Activated CD4-positive, alpha-beta T cell treated with anti-CD3 and anti-CD28 coated beads for 48 hours (primary cell): ENCODE measurements around the gene RRBP1.
"Not testable (repeated sequence)": the region's sequence is repeated elsewhere in the genome, so short reads cannot be mapped to it uniquely, and the experiment has no call there.

ENCODE experiments used
- DNase-seq: peaks from one replicate; pipeline ENCODE4 v3.0.0-alpha.2; 2020

Gene RRBP1

DNA sequence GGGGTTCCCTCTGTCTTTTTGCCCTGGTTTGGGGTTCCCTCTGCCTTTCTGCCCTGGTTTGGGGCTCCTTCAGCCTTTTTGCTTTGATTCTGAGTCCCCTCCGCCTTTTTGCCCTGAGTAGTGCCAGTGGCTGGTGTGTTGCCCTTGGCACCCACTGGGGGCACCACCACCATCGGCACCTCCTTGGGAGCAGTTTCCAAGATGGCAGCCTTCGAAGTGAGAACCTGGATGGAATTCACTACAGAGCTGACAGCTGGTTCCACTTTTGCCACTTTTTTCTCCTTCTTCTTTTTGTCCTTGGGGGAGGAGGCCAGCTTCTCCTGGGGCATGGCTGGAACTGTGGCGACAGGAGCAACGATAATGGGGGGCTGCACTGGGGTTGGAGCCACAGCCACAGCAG, 22.2 kb downstream of the RRBP1 start:
- no peak for DNase-seq

GRCh38 chr20:17659344-17659743, 22.7 kb downstream of the RRBP1 start:
- not testable (repeated sequence) for DNase-seq

- DNase-seq = no peak
These were observed 23.4 kb downstream of the RRBP1 start for GRCh38 chr20:17658648-17658993.

DNA sequence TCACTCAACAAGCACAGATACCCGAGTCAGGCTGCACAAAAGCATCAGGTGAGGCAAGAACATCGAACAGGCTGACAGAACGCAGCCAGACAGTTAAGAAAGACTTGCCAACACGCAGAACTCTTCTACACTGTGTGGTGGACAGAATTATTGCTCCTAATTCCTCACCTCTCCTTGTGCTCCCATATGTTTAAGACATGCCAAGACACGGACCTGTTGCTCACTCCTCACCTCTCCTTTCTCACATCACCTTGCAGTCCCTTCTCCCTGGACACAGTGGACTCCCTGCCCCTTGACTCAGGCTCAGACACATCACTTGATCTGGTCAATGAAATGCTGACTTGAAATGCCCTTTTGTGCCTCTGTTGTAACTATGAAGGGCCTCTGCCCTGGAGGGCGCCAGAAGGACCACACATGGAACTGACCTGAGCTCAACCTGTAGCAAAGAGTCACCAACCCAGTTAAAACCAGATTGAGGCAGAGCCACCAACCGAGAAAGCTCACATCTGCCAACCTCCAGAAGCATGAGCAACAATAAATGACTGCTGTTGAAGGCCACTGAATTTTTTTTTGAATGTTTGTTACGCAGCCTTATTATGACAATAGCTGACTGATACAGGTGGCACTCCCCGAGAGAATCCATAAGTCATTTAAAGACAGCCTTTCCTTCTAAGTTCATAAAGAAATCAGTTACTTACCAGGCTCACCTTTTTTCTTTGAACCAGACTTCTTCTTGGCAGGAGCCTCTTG, 24.0 kb downstream of the RRBP1 start:
- no peak for DNase-seq

DNA sequence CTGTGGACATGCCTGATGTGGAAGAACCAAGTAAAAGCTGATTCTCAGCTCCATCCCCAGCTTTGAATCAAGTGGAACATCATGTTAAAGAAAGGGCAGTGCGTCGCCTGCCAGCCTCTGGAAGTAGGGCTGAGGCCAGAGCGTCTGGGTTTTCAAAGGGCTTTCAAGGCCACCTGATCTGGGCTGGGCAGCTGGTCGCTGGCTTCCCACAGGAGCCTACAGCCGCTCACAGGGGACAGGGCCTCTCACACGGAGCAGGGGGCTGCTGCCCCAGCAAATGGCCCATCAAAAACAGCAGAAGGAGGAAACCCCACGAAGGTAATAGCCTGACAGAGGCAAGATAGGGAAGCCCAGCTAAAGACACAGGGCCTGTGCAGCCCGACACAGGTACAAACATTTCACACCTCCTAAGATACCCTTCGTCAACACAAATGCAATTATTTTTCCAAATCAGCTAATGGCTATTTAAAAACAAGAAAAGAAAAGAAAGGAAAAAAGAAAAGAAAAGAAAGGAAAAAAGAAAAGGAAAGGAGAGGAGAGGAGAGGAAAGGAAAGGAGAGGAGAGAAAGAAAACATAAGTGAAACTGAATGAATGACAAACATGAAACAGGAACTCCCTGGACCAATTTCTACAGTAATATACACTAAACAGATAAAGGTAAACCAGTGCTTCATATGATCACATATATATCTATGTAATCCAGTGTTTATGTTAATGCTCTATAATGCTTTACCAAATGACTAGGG, 24.8 kb downstream of the RRBP1 start:
- no peak for DNase-seq

DNA sequence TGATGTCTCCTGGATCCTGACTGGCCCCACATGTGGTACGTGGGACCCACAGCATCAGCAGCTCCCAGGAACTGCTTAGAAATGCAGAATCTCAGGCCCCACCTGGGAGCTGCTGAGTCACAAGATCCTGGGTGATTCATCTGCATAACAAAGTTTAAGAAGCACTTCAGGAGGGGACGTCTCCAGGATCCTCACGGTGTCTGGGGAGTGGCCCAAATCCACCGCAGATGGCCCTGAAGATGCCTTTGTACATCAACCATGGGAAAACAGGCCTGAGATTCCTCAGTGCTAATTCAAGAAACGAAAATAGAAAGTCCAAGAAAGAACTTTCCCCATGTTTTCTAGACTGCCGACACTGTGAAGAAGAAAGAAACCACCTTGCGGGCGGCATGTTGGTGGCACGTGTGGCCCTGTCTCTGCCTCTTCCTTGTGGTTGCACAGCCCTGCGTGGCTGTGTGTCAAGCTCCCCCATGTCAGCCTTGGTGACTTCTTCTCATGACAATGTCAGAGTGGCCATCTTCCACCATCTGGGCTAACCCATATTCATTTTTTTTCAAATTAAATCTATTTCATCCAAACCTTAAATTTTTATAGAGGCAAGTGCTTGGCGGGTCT, 26.1 kb downstream of the RRBP1 start:
- no peak for DNase-seq

DNA sequence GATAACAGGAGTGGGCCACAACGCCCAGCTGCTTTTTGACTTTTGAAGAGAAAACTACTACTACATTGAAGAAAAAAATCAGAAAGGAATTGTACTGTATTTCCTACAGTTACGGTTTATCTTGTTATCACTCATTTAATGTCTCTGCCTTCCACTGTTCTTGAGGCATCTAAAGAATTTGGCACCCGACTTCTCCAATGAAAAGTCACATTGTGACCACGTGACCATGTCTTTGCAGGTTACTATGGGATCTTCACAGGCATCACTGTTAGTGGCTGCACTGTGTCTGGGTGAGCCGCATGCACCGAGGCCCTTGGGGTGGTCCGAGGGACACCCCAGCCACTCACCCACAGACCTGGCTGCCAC, 26.8 kb downstream of the RRBP1 start:
- DNase-seq = no peak

DNA sequence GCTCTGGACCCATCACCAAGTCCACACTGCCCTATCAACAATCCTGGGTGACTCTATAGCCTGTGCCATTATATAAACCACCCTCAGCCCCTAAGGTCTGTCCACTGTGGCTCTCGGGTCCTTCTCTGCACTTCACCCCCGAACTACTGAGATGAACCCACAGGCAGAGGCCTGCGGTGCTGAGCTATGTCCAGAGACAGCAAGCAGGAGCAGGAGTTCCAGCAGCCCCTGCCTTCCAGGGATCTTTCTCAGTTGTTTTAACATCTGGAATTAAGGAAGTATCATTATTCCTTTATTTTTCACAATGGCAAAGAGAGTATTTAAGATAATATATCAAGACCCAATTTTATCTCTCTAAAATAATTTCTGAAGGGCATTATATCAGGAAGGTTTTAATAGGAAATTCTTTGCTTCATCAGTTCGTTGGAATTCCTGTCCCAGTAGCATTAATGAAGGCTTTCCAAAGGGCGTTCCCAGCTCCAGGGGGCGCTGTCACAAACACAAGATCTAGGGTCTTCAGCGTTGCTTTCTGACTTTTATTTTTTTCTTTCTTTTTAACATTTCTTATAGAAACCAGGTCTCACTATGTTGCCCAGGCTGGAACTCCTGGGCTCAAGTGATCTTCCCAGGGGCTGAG, 27.3 kb downstream of the RRBP1 start:
- no peak for DNase-seq

GRCh38 chr20:17653835-17654648, 28.0 kb downstream of the RRBP1 start:
- no peak for DNase-seq

- no peak for DNase-seq
These were observed 29.6 kb downstream of the RRBP1 start for GRCh38 chr20:17652411-17652810.

GRCh38 chr20:17651760-17652388, 30.2 kb downstream of the RRBP1 start:
- DNase-seq = no peak

DNA sequence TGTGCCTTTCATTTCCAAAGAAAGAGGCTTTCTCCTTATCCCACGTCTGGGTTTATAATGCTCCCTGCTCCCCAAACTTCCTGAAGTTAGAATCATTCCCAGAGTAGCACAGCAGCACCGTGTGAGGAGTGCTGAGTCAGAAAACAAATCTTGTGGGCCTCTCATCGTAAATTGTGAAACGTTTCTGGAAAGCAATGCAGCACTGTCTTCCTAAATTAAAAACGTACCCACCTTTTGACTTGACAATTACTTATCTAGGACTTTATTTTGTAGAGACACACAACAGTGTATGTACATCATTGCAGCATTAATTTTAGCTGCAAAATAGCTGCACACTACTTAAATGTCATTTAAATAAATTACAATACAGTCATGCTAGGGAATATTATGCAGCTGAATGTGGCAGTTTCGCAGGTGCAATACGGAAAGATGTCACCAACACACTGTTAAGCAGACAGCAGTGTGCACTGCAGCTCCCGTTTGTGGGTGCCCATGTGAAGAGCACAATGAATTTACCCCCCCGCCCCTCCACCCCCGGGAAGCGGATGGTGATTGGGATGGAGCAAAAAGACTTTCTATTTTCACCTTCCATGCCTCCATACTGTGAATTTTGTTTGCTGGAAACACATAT, 30.8 kb downstream of the RRBP1 start:
- DNase-seq = no peak

GRCh38 chr20:17650301-17651128, 31.5 kb downstream of the RRBP1 start:
- no peak for DNase-seq

DNA sequence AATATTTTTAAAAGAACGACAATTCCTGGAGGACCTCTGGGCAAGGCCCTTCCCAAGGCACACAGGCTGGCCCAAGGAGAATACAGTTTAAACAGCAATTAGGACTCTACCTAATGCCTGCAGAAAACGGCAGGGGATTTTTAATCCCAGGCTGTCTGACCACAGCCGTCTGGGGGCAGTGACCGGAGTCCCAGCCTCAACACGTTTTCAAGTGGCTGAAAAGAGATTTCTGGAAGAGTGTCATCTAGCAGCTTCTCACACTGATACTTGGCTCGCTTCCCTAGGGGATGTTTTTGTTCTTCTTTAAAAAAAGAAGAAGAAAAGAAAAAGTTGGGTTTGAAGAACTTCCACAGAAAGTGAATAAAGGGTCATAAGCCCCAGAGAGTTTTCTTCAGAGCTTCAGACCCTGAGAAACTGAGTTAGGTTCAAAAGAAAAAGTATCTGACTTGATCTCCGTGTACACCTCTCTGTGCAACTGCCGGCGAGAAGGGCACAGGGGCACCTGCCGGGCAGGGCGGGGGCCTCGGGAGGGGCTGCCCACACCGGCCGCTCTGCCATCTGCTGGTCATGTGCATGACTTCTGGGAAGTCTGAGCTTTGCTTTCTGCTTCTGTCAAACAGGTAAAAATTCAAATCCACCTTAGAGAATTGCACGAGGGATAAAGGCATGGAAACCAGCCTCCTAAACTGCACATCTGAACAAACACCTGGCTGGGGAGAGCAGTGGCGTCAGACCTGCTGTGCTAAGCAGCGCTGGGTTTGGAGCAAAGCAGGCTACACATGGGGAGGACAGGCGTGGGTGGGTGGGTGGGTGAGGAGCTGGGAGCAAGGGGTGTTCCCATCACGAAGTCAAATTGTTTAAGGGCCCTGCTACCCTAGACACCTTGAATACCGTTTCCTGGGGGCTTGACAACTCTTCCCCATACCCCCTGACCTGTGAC, 33.0 kb downstream of the RRBP1 start:
- DNase-seq = peak; percentile 41

DNA sequence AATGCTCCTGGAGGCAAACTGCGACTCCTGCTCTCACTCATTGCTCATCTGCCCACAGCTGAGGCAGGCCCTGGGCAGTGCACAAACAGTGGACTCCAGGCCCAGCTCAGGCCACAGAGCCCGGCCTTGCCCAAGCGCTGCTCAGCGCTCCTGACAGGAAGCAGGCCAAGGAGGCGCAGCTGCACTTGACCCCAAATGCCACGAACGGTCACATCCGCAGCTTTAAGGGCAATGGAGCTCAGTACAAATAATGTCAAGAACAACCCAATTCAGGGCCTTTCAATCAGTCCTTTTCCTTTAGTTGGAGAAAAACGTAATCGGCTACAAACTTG, 33.8 kb downstream of the RRBP1 start:
- no peak for DNase-seq

- no peak for DNase-seq
These were observed 34.4 kb downstream of the RRBP1 start for GRCh38 chr20:17647391-17648314.

DNA sequence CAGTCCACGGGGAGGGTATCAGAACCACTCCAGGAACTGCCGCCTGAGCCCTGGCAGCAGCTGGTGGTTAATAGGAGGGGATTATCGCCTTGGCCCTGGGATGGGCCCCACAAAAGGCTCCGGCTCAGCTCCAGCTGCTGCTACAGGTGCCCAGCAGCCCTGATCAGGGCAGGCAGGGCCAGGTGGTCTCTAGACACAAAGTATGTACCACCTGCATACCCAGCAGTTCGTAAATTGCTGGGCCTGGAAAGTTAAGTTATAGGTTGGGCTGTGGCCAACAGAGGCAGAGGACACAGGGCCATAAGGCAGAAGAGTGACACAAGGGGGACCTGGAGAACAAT, 35.1 kb downstream of the RRBP1 start:
- DNase-seq = no peak

GRCh38 chr20:17646209-17646960, 35.7 kb downstream of the RRBP1 start:
- DNase-seq = no peak
